Activated CD8-positive, alpha-beta memory T cell treated with anti-CD3 and anti-CD28 coated beads, Interleukin-2, amount 50 U/mL, for 4 hours (primary cell): ENCODE measurements around the gene FAM110C.
"Not testable (repeated sequence)": the region's sequence is repeated elsewhere in the genome, so short reads cannot be mapped to it uniquely, and the experiment has no call there.

ENCODE experiments used
- DNase-seq: peaks from one replicate; pipeline ENCODE4 v3.0.0-alpha.2; 2020

Gene FAM110C

GRCh38 chr2:46471-47345 is at the start of gene FAM110C:
Gene FAM110C, minus strand, starts transcription at chr2:46505. Its CDS starts 120 bp downstream, at chr2:46385.
- peak; percentile 58 for DNase-seq

- no peak for DNase-seq
Observed at GRCh38 chr2:92326-92725, 46.0 kb upstream of the FAM110C start.

- no peak for DNase-seq
Observed at GRCh38 chr2:90645-91312, 44.5 kb upstream of the FAM110C start.

- DNase-seq = no peak
Observed at GRCh38 chr2:85761-86160, 39.5 kb upstream of the FAM110C start.

- DNase-seq = no peak
Observed at GRCh38 chr2:84121-84520, 37.8 kb upstream of the FAM110C start.

GRCh38 chr2:80971-81736 is 34.8 kb upstream of the FAM110C start:
- no peak for DNase-seq

GRCh38 chr2:80378-80777 is 34.1 kb upstream of the FAM110C start:
- DNase-seq = no peak

- DNase-seq = no peak
Observed at GRCh38 chr2:71309-72035, 25.2 kb upstream of the FAM110C start.

- DNase-seq = no peak
Observed at GRCh38 chr2:69366-70344, 23.4 kb upstream of the FAM110C start.

- DNase-seq = not testable (repeated sequence)
Observed at GRCh38 chr2:68637-69036, 22.3 kb upstream of the FAM110C start.

GRCh38 chr2:66853-67252 is 20.5 kb upstream of the FAM110C start:
- no peak for DNase-seq

GRCh38 chr2:65121-65520 is 18.8 kb upstream of the FAM110C start:
- DNase-seq = no peak

- DNase-seq = no peak
Observed at GRCh38 chr2:55587-56448, 9.5 kb upstream of the FAM110C start.

- no peak for DNase-seq
Observed at GRCh38 chr2:51613-52012, 5.3 kb upstream of the FAM110C start.

- DNase-seq = no peak
Observed at GRCh38 chr2:47737-48136, 1.4 kb upstream of the FAM110C start.

GRCh38 chr2:47346-47725 is 1.0 kb upstream of the FAM110C start:
- no peak for DNase-seq

GRCh38 chr2:46131-46470 is 204 bp downstream of the FAM110C start:
- DNase-seq = no peak

GRCh38 chr2:45342-46130 is 769 bp downstream of the FAM110C start:
- DNase-seq = no peak

- no peak for DNase-seq
Observed at GRCh38 chr2:44748-45341, 1.5 kb downstream of the FAM110C start.

GRCh38 chr2:42788-43187 is 3.5 kb downstream of the FAM110C start:
- DNase-seq = no peak
